HG02642 (cell line): ENCODE results near the gene CHKB.
"Not testable (repeated sequence)": the region's sequence is repeated elsewhere in the genome, so short reads cannot be mapped to it uniquely, and the experiment has no call there.

Source experiments
- ATAC-seq: cut with Tn5 transposase; IDR thresholded peaks from one replicate; pipeline ENCODE4 v1.9.1; 2021; ENCODE audit warnings: mild to moderate bottlenecking; ENCODE audit not compliant: unreplicated experiment, poor library complexity

Gene CHKB

DNA sequence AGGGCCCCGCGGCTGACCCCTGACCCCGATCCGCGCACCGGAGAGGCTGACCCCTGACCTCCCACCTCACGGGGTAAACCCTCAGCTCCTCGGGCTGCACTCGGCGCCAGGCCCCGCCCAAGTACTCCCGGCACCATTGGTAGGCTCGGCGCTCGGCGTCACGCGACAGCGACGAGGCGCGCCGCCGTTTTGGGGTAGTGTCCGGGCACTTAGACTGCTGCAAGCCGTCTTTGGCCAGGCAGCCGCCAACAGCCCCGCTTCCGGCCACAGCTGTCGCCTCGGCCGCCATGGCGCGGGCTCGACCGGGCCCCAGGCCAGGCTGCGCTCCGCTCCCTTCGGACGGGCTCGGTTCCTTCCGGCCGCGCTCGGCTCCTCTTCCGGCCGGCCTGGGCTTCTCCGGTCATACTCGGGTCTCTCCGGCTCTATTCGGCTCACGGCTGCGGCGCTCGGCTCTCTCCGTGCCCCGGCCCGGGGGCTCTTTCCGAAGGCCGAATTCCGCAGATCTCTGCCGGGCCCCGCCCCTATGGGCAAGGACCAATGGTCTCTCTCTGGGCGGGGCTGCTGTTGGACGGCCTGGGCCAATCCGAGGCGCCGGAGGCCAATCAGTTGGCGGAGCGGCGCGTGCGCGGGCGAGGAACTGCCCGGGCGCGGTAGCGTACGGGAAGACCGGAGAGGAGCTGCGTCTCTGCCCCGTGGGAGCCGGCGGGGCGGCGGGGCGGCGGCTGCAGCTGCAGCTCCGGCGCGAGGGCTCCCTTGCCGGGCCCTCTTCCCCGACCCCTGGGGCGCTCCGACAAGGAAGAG lies at the start of gene CHKB:
Gene CHKB, minus strand, starts transcription at position 357 of the 801 bp plus-strand sequence. Its CDS starts 68 bp downstream, at position 289.
- ATAC-seq, result peak; percentile 91

DNA sequence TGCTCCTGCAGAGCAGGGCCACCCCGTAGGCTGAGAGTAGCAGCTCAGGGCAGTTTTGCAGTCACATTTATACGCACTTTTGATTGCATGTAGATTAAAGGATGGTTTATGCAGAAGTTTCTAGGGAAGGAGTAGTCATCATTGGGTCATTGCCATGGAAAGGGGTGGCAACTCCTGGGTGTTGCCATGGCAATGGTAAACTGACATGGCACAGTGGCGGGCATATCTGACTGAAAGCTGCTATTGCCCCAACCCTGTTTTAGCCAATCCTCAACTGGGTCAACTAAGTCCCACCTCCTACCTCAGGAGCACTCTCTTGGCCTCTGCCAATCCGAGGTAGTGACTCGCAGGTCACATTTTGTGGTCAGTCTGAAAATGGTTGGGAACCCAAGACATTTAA lies 47.7 kb upstream of the CHKB start:
- ATAC-seq, result no peak

- peak; percentile 4 for ATAC-seq
Observed at GRCh38 chr22:50628543-50629134, 46.0 kb upstream of the CHKB start.

DNA sequence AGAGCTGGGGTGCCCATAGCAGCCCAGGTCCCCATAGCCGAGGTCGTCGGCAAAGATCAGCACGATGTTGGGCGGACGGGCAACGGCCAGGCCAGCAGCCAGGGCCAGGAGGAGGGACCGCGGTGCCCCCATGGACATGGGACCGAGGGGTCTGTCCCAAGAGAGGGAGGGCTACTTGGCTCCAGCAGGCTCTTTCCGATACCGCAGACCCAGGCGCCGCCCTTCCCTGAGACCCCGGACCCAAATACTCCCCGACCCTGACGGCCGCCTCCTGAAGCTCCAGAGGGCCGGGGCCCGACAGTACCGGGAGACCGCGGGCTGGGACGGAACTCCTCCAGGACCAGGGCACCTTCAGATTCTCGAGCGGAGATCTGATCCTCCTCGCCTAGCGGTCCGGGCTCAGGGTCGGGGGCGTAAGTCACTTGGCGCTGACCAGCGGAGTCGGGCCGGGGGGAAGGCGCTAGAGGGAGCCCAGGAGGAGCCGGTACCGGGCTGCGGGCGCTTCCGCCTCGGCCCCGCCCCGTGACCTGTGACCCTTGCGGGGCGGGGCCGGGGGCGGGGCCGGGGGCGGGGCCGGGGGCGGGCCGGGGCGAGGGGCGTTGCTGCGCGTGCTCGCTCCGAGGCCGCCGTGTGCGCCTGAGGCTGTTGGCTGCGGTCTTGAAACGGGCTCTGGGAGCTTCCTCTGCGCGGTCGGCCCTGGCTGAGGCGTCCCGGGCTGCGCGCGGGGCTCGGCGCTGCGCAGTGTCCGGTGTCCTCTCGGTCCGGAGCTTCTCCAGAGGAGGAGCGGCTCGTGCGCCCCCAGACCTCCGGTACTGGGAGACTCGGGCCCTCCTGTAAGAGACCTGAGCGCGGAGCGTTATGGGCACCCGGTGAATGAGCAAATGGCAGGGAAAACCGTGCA lies 45.2 kb upstream of the CHKB start, which contains the start of gene ARSA:
Gene ARSA, minus strand, starts transcription at position 511 of the 901 bp plus-strand sequence. Its CDS starts 373 bp downstream, at position 138.
- ATAC-seq, result peak; percentile 76

GRCh38 chr22:50626850-50627641 lies 44.4 kb upstream of the CHKB start:
- ATAC-seq, result no peak

GRCh38 chr22:50626314-50626849 lies 43.7 kb upstream of the CHKB start:
- no peak for ATAC-seq

GRCh38 chr22:50625568-50626313 lies 43.1 kb upstream of the CHKB start:
- ATAC-seq, result no peak

DNA sequence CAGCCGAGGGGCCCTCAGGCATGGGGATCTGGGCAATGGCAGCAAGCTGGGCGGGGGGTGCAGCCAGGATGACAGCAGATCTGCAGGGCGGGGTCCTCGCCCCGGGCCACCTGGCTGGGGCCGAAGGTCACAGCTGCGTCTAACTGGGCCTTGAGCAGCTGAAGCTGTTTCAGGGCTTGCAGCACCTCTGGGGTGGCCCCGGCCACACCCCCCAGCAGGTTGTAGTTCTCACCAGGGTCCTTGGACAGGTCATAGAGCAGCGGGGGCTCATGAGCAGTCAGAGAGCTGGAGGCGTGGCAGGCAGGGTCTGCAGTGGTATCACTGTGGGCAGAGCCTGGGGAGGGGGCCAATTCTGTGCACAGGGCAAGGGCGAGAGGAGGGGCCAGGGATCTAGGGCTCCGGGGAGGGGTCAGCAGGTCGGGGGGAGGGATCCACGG lies 42.5 kb upstream of the CHKB start:
- ATAC-seq, result no peak

DNA sequence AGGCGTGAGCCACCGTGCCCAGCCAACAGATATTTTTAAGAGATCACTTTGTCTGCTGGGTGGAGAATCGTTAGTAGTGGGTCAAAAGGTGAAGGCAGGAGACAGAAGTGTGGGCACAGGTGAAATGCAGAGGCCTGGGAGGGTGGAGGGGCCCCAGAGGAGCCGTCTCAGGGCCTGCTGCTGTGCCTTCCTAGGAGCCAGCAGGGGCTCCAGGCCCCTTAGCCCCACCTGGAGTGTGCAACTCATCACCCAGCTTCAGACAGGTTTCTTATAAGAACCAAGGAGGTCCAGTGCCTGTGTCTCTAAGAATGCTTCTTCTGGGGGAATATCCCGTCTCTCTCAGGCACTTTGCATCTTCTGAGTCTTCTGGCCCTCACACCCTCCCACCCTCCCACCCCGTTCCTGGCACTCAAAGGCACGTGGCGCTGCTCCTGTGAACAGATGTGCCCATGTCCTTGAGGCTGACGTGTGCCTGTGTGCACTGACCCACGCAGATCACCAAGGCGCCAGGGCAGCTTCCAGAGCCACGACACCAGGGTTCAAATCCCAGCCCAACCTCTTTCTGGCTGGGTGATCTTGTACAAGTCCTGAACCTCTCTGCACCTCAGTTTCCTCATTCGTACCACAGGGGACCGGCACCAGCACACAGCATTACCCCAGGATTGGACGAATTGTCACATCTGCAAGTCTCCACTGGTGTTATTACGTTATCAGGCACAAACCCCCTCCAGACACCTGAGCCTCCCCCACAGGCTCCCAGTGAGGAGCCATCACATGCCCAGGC lies 41.9 kb upstream of the CHKB start:
- ATAC-seq, result no peak

DNA sequence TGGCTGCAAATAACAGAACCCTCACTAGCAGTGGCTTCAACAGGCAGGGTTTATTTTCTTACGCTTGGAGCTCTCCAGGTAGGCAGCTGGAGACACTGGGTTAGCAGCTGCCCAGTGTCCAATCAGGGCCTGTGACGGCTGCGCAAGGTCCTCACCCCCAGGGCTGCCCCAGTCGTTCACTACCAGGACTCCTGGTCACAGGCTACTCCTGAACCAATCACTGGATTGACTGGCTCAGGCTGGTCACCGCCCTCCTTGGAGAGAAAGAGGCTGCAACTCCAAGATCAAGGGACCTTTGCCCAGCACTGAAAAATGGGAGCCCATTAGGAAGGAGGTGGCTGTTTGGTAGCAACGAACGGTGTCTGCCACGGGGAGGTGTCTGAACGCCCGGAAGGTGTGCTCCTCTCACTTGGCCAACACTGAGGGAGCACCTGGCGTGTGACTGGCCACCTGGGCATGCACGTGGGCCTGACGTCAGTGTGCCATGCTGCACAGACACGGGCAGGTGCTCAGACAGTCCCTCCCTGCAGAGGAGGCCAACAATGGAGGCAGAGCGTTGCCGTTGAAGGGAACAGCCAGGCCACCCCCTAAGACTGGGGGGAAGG lies 40.2 kb upstream of the CHKB start:
- no peak for ATAC-seq

DNA sequence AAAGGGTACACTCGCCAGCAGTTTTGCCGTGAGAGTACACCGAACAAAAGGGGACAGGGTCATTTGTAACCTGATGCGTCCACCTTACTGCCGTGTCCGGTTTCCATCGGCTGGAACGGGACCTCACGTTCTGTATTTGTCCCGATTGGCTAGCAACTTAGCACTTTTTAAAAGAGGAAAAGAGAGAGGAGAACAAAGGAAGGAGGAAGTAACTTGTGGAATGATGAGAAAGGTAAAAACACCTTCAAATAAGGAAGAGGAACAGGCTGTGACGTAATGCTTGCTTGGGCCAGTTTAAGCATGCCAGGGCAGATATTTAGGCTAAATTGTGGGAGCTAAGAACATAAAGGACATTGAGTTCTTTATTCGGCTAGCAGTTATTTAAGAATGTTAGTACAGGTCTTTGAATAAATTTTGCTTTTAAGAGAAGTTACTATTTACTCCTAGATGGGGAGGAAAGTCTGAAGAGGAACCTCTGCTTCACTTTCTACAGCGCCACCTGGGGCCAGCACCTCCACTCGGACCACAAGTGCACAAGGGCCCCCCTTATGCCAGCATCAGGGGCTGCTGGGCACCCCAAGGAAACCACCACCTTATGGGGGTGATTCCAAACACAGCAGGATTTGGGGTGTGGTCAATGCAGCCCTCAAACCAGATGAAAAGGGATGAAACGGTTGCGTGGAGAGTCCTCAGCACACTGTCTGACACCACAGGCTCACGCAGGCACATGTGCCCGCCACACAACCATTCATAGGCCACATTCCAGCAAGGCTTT lies 39.5 kb upstream of the CHKB start:
- no peak for ATAC-seq

DNA sequence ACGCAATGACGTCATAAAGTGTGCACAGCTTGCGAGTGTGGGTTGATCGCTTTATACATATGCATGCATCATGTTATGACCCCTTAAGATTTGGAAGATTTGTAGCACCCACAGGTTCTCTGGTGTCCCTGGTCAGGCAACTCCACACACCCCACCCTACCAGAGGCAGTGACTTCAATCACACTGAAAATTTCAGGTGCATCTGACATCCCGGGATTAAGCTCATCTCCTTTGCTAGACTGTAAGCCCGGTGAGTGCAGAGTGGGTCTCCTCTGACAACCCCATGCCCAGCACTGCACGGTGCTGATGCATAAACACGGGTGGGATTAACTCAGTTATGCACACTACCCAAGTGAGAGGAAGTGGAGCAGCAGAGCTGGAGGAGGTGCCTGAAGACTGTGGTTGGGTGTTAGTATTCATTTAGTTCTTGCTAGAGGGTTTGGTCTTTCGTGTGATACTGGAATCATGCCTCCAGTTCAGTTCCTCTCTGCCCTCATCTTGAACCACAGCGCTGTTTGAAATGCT lies 38.8 kb upstream of the CHKB start:
- peak; percentile 42 for ATAC-seq

- ATAC-seq, result peak; percentile 65
Observed at GRCh38 chr22:50620593-50621355, 38.1 kb upstream of the CHKB start.

- ATAC-seq, result not testable (repeated sequence)
Observed at GRCh38 chr22:50614296-50614695, 31.6 kb upstream of the CHKB start.

- no peak for ATAC-seq
Observed at GRCh38 chr22:50613291-50613981, 30.8 kb upstream of the CHKB start.
